Measurements from ENCODE around the gene TMA7B. TPM values are rescaled to one million over a fixed set of nuclear protein-coding genes. Genes with fewer than 3 reads are reported as not detected.
A peak's percentile ranks its signal among the peaks of the same experiment; 100 is the strongest.

TMA7B gene
- total RNA-seq, 3 donors from 2014 or later (not counting 1 experiment from before 2014, with no cell fraction given), result 2.6 to 8.7 (median 6.7) TPM

GRCh38 chr22:39928536-39929520, 31.4 kb upstream of the TMA7B start:
- H3K36me3 Mint-ChIP-seq, result no peaks in the 10 kb centered on the region
- H3K4me1 Mint-ChIP-seq, result peaks cover 39% of the 10 kb centered on the region in 2 donors
- Histone ChIP-seq H3K27me3 (ENCODE audit: control insufficient read depth, insufficient read depth, low read length) (no peaks in the 10 kb centered on the region), H3K4me3 (ENCODE audit: low read length) (no peak overlapping the region), H3K9me3 (ENCODE audit: control insufficient read depth, insufficient read depth, low read length) (no peaks in the 10 kb centered on the region), H3K27ac (ENCODE audit: low read length) (no peak overlapping the region), H3K4me1 (ENCODE audit: control insufficient read depth, insufficient read depth, low read length) (peaks cover 55% of the 10 kb centered on the region), H3K36me3 (ENCODE audit: control insufficient read depth, insufficient read depth, low read length) (no peaks in the 10 kb centered on the region)
- no peak overlapping the region for H3K4me3 Mint-ChIP-seq
- WGBS (ENCODE audit: insufficient coverage), result 79% methylated on average over 4 of the region's 4 CpGs
- ATAC-seq (no peak), DNase-seq (peak in 1 of 2 donors; percentile 23)
- H3K27ac Mint-ChIP-seq, result no peak overlapping the region
- intact Hi-C loops (cut with micrococcal nuclease), result loop anchor here (5.0 kb wide), 1 partner anchor 33 kb away; the partner anchor contains the start of gene TMA7B
- no peaks in the 10 kb centered on the region for H3K9me3 Mint-ChIP-seq
- TF ChIP-seq, protein P1, sequence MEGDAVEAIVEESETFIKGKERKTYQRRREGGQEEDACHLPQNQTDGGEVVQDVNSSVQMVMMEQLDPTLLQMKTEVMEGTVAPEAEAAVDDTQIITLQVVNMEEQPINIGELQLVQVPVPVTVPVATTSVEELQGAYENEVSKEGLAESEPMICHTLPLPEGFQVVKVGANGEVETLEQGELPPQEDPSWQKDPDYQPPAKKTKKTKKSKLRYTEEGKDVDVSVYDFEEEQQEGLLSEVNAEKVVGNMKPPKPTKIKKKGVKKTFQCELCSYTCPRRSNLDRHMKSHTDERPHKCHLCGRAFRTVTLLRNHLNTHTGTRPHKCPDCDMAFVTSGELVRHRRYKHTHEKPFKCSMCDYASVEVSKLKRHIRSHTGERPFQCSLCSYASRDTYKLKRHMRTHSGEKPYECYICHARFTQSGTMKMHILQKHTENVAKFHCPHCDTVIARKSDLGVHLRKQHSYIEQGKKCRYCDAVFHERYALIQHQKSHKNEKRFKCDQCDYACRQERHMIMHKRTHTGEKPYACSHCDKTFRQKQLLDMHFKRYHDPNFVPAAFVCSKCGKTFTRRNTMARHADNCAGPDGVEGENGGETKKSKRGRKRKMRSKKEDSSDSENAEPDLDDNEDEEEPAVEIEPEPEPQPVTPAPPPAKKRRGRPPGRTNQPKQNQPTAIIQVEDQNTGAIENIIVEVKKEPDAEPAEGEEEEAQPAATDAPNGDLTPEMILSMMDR (IDR thresholded peaks at IDR 0.05), result no peak
- H3K27me3 Mint-ChIP-seq (ENCODE audit: low read depth in 2 of 2), result no peaks in the 10 kb centered on the region

GRCh38 chr22:39931251-39931650, 28.9 kb upstream of the TMA7B start:
- no peaks in the 10 kb centered on the region for H3K27me3 Mint-ChIP-seq (ENCODE audit: low read depth in 2 of 2)
- TF ChIP-seq, protein P1 (IDR thresholded peaks at IDR 0.05), result no peak
- H3K27ac Mint-ChIP-seq, result no peak overlapping the region
- H3K36me3 ChIP-seq (ENCODE audit: control insufficient read depth, insufficient read depth, low read length), result no peaks in the 10 kb centered on the region
- H3K4me3 Mint-ChIP-seq, result no peak overlapping the region
- no peaks in the 10 kb centered on the region for H3K27me3 ChIP-seq (ENCODE audit: control insufficient read depth, insufficient read depth, low read length)
- intact Hi-C loops (cut with micrococcal nuclease), result no loop called here
- DNase-seq (no peak), ATAC-seq (peak in 1 of 3 donors; percentile 38)
- peaks cover 53% of the 10 kb centered on the region for H3K4me1 ChIP-seq (ENCODE audit: control insufficient read depth, insufficient read depth, low read length)
- 64% methylated on average over 2 of the region's 2 CpGs for WGBS (ENCODE audit: insufficient coverage)
- H3K9me3 ChIP-seq (ENCODE audit: control insufficient read depth, insufficient read depth, low read length), result no peaks in the 10 kb centered on the region
- H3K4me3 ChIP-seq (ENCODE audit: low read length), result no peak overlapping the region
- H3K9me3 Mint-ChIP-seq, result no peaks in the 10 kb centered on the region
- peaks cover 40 to 41% of the 10 kb centered on the region in 2 donors for H3K4me1 Mint-ChIP-seq
- H3K36me3 Mint-ChIP-seq, result no peaks in the 10 kb centered on the region
- H3K27ac ChIP-seq (ENCODE audit: low read length), result no peak overlapping the region

DNA sequence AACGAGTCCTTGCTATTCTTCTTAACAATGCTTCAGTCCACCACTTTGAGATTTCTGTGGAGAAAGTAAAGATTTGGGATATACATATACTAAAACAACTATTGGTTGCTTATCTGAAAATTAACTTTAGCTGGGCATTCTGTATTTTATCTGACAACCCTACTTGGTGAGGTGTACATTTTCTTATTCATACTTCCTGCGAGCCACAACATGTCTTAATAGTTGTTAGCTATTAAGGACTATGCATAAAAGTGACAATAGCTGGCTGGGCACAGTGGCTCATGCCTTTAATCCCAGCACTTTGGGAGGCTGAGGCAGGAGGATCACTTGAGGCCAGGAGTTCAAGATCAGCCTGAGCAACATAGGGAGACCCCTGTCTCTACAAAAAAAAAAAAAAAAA, 28.0 kb upstream of the TMA7B start:
- Mint-ChIP-seq H3K27ac (no peak overlapping the region), H3K4me3 (no peak overlapping the region), H3K36me3 (no peaks in the 10 kb centered on the region), H3K4me1 (peaks cover 45 to 46% of the 10 kb centered on the region in 2 donors), H3K9me3 (no peaks in the 10 kb centered on the region), H3K27me3 (ENCODE audit: low read depth in 2 of 2) (no peaks in the 10 kb centered on the region)
- ATAC-seq (no peak), DNase-seq (no peak)
- H3K9me3 ChIP-seq (ENCODE audit: control insufficient read depth, insufficient read depth, low read length), result no peaks in the 10 kb centered on the region
- H3K36me3 ChIP-seq (ENCODE audit: control insufficient read depth, insufficient read depth, low read length), result no peaks in the 10 kb centered on the region
- H3K4me1 ChIP-seq (ENCODE audit: control insufficient read depth, insufficient read depth, low read length), result peaks cover 53% of the 10 kb centered on the region
- no CpG with 5 or more reads among the region's 2 CpGs for WGBS (ENCODE audit: insufficient coverage)
- no peak overlapping the region for H3K27ac ChIP-seq (ENCODE audit: low read length)
- intact Hi-C loops (cut with micrococcal nuclease), result no loop called here
- TF ChIP-seq, protein P1 (IDR thresholded peaks at IDR 0.05), result no peak
- H3K27me3 ChIP-seq (ENCODE audit: control insufficient read depth, insufficient read depth, low read length), result no peaks in the 10 kb centered on the region
- H3K4me3 ChIP-seq (ENCODE audit: low read length), result no peak overlapping the region

Data from natural killer cell (primary cell).